GM10266 (cell line): Measurements from ENCODE around the gene PRRX2.

Source experiments
- DNase-seq: peaks from one replicate; pipeline ENCODE4 v3.0.0; 2012; ENCODE audit errors: extremely low spot score
- TF ChIP-seq, protein P1 (sequence below): IDR thresholded peaks from 2 replicates; pipeline ENCODE4 v1.5.1; 2012; ENCODE audit warnings: mild to moderate bottlenecking, low read depth; ENCODE audit not compliant: control insufficient read depth, insufficient read depth; ENCODE audit errors: missing control alignments

PRRX2 gene

GRCh38 chr9:129678844-129679243, 13.4 kb downstream of the PRRX2 start:
- DNase-seq = no peak
- TF ChIP-seq, protein P1, sequence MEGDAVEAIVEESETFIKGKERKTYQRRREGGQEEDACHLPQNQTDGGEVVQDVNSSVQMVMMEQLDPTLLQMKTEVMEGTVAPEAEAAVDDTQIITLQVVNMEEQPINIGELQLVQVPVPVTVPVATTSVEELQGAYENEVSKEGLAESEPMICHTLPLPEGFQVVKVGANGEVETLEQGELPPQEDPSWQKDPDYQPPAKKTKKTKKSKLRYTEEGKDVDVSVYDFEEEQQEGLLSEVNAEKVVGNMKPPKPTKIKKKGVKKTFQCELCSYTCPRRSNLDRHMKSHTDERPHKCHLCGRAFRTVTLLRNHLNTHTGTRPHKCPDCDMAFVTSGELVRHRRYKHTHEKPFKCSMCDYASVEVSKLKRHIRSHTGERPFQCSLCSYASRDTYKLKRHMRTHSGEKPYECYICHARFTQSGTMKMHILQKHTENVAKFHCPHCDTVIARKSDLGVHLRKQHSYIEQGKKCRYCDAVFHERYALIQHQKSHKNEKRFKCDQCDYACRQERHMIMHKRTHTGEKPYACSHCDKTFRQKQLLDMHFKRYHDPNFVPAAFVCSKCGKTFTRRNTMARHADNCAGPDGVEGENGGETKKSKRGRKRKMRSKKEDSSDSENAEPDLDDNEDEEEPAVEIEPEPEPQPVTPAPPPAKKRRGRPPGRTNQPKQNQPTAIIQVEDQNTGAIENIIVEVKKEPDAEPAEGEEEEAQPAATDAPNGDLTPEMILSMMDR = no peak

GRCh38 chr9:129679537-129679936, 14.1 kb downstream of the PRRX2 start:
- DNase-seq = no peak
- TF ChIP-seq, protein P1 = no peak

DNA sequence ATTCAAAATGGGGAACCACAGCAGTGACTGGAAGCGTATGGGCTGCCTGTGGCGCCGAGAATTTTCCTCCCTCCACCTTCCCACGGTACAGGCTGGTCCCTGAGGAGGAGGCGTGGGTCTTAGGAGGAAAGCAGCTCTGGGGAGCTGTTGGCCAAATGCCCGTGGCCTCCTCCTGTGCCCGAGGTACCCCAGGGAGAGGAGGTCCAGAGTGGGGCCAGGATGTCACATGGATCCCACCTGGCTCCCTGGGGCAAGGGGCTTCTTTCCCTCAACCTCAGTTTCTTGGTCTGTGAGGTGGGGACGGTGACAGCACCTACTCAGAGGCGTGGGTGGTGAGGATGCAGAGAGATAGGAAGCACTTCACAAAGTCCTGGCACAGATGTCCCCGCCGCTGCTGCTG, 16.5 kb downstream of the PRRX2 start:
- no peak for DNase-seq
- TF ChIP-seq, protein P1 = no peak

DNA sequence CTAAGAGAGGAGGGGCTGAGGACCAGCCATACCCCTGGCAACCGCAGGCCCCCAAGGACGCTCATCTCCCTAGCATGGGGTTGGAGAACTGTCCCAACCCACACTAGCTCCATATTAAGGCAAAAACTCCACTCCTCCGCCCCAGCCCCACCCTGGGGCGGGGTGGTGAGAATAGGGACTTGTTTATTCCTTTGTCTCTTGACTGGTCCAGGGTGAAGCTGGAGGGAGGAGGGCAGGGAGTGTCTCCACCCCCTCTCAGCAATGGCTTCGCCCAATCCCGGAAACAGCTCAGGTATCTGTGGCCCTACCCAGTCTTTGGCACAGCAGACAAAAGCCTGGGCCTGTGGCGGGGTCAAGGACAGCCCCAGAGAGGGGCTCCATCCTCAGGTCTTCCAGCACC, 16.9 kb downstream of the PRRX2 start:
- TF ChIP-seq, protein P1 = no peak
- no peak for DNase-seq

DNA sequence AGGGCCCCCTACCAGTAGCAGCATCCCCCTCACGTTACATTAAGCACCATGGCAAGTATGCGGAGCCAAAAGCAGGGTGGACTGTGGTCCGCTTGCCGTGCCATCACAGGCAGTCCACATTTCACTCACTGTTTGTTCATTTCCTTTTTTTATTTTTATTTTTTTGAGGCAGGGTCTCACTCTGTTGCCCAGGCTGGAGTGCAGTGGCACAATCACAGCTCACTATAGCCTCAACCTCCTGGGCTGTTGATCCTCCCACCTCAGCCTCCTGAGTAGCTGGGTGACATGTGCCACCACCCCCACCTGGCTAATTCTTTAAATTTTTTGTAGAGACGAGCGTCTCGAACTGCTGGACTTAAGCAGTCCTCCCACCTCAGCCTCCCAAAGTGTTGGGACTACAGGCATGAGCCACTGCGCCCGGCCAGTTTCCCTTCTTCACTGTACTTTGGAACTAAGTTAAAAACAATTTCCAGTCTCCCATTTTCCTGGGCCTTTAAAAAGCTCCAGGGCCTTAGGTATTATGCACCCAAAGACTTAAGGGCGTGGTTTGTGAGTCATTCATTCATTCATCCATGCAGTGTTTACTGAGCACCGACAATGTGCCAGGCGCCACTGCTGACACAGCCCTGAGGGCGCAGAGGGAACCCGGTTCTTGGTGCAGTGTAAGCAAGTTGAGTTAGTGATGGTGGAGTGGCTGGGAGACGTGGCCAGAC, 19.9 kb downstream of the PRRX2 start:
- DNase-seq = no peak
- TF ChIP-seq, protein P1 = no peak

DNA sequence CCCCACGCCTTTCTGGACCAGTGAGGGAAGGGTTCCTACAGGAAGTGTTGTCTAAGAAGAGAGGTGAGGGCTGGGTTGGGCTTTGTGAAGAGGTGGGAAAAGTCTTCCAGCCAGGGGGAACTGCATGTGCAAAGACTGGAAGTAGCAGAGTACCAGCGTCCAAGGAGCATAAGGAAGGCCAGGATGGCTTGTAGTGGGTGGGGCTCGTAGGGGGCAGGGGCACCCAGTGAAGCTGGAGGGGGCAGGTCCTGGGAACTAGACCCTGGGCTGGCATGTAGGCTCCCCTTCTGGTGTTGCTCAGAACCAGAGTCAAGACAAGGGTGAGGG, 20.4 kb downstream of the PRRX2 start:
- TF ChIP-seq, protein P1 = no peak
- no peak for DNase-seq

GRCh38 chr9:129686736-129687135, 21.3 kb downstream of the PRRX2 start:
- TF ChIP-seq, protein P1 = no peak
- DNase-seq = no peak
